DOHH2 (cell line): ENCODE data around the gene ACSF3.
A peak's percentile ranks its signal among the peaks of the same experiment; 100 is the strongest.

ENCODE experiments used
- H3F3A ChIP-seq: fragments of 200-600 bp; sonication (generic), shearing (Covaris generic); 2 replicates; pipeline ENCODE4 v1.6.0; 2016; ENCODE audit warnings: antibody characterized with exemption, mild to moderate bottlenecking; ENCODE audit not compliant: control insufficient read depth, insufficient read depth
- H3K27ac ChIP-seq: fragments of 200-600 bp; sonication (generic); 2 replicates; pipeline ENCODE4 v1.5.1; 2014; ENCODE audit warnings: low read depth, mild to moderate bottlenecking, low read length, moderate library complexity
- H3K27me3 ChIP-seq: fragments of 200-600 bp; sonication (generic); 2 replicates; pipeline ENCODE4 v1.6.1; 2014; ENCODE audit warnings: mild to moderate bottlenecking, low read length, mixed read lengths; ENCODE audit not compliant: control insufficient read depth
- H3K36me3 ChIP-seq: fragments of 200-600 bp; sonication (generic); 2 replicates; pipeline ENCODE4 v1.6.1; 2014; ENCODE audit warnings: mild to moderate bottlenecking, low read length, moderate library complexity, mixed read lengths; ENCODE audit not compliant: control insufficient read depth
- H3K4me1 ChIP-seq: fragments of 200-600 bp; sonication (generic); 2 replicates; pipeline ENCODE4 v1.6.1; 2014; ENCODE audit warnings: mild to moderate bottlenecking, low read length, mixed read lengths; ENCODE audit not compliant: control insufficient read depth
- H3K4me2 ChIP-seq: fragments of 200-600 bp; sonication (generic); 2 replicates; pipeline ENCODE4 v1.6.0; 2014; ENCODE audit warnings: mild to moderate bottlenecking, low read length, moderate library complexity
- H3K4me3 ChIP-seq: fragments of 200-600 bp; sonication (generic); 2 replicates; pipeline ENCODE4 v1.5.1; 2014; ENCODE audit warnings: mild to moderate bottlenecking, low read length, mixed read lengths
- H3K79me2 ChIP-seq: fragments of 200-600 bp; sonication (generic); 2 replicates; pipeline ENCODE4 v1.6.1; 2014; ENCODE audit warnings: mild to moderate bottlenecking, low read length, mixed read lengths; ENCODE audit not compliant: control insufficient read depth
- H3K9me2 ChIP-seq: fragments of 200-600 bp; sonication (generic); replicated peaks from 2 replicates; pipeline ENCODE4 v1.6.1; 2014; ENCODE audit warnings: mild to moderate bottlenecking, low read length, mixed read lengths; ENCODE audit not compliant: control insufficient read depth
- H3K9me3 ChIP-seq: fragments of 200-600 bp; sonication (generic); 2 replicates; pipeline ENCODE4 v1.6.1; 2014; ENCODE audit warnings: antibody characterized with exemption, low read length, mixed read lengths; ENCODE audit not compliant: control insufficient read depth, insufficient read depth
- H4K20me1 ChIP-seq: fragments of 200-600 bp; sonication (generic); 2 replicates; pipeline ENCODE4 v1.6.0; 2014; ENCODE audit warnings: low read depth, mild to moderate bottlenecking, antibody characterized with exemption, low read length, moderate library complexity; ENCODE audit not compliant: control insufficient read depth, insufficient read depth
- CTCF ChIP-seq: fragments of 200-600 bp; sonication (generic); IDR thresholded peaks from one replicate; pipeline ENCODE4 v1.5.1; 2014; ENCODE audit warnings: antibody characterized with exemption, mild to moderate bottlenecking, low read depth, low read length; ENCODE audit not compliant: poor library complexity, severe bottlenecking
- EZH2phosphoT487 ChIP-seq: fragments of 200-600 bp; sonication (generic); IDR thresholded peaks from 2 replicates; pipeline ENCODE4 v1.6.1; 2017; ENCODE audit warnings: borderline replicate concordance, mild to moderate bottlenecking, antibody characterized with exemption, low read length, moderate library complexity, mixed read lengths

Gene ACSF3

GRCh38 chr16:89096768-89097391 lies 3.2 kb downstream of the ACSF3 start:
- Histone ChIP-seq H3K9me2 (no peaks in the 10 kb centered on the region), H3K36me3 (peaks cover 74% of the 10 kb centered on the region), H3K9me3 (no peaks in the 10 kb centered on the region), H3K4me2 (peak overlapping the region; percentile 80), H3K79me2 (peaks cover 80% of the 10 kb centered on the region), H3K27ac (peak overlapping the region; percentile 92), H3K4me1 (peaks cover 63% of the 10 kb centered on the region), H3K4me3 (peak overlapping the region; percentile 94), H4K20me1 (peaks cover 7% of the 10 kb centered on the region), H3K27me3 (peaks cover 7% of the 10 kb centered on the region), H3F3A (peaks cover 38% of the 10 kb centered on the region)
- TF ChIP-seq CTCF = no peak
- no peak for TF ChIP-seq EZH2phosphoT487

GRCh38 chr16:89097392-89097772 lies 3.7 kb downstream of the ACSF3 start:
- peaks cover 2% of the 10 kb centered on the region for H3K27me3 ChIP-seq
- TF ChIP-seq EZH2phosphoT487 (no peak), CTCF (no peak)
- peaks cover 85% of the 10 kb centered on the region for H3K79me2 ChIP-seq
- no peaks in the 10 kb centered on the region for H3K9me3 ChIP-seq
- peak overlapping the region; percentile 92 for H3K27ac ChIP-seq
- peaks cover 7% of the 10 kb centered on the region for H4K20me1 ChIP-seq
- peaks cover 79% of the 10 kb centered on the region for H3K36me3 ChIP-seq
- peaks cover 61% of the 10 kb centered on the region for H3K4me1 ChIP-seq
- peak overlapping the region; percentile 94 for H3K4me3 ChIP-seq
- H3K9me2 ChIP-seq = no peaks in the 10 kb centered on the region
- peaks cover 37% of the 10 kb centered on the region for H3F3A ChIP-seq
- H3K4me2 ChIP-seq = peak overlapping the region; percentile 80

- Histone ChIP-seq H4K20me1 (peaks cover 7% of the 10 kb centered on the region), H3K27me3 (no peaks in the 10 kb centered on the region), H3K9me3 (no peaks in the 10 kb centered on the region), H3K79me2 (peaks cover 100% of the 10 kb centered on the region), H3K4me3 (peak overlapping the region; percentile 94), H3K36me3 (peaks cover 95% of the 10 kb centered on the region), H3K4me1 (peaks cover 55% of the 10 kb centered on the region), H3K4me2 (peak overlapping the region; percentile 80), H3F3A (peaks cover 36% of the 10 kb centered on the region), H3K9me2 (no peaks in the 10 kb centered on the region), H3K27ac (peak overlapping the region; percentile 92)
- no peak for TF ChIP-seq CTCF
Observed at GRCh38 chr16:89098767-89099430, 5.2 kb downstream of the ACSF3 start.
